GM12865 (cell line): ENCODE measurements around the gene GUCY1A2.

Experiments used
- DNase-seq: peaks from one replicate; pipeline ENCODE4 v3.0.0; 2010; ENCODE audit warnings: low read depth
- H3K4me3 ChIP-seq: 2 replicates; pipeline ENCODE4 v1.5.1; 2011; ENCODE audit warnings: mild to moderate bottlenecking, low read depth, low read length, control low read depth
- TF ChIP-seq, protein P1 (sequence below): IDR thresholded peaks from 2 replicates; pipeline ENCODE4 v1.5.1; 2011; ENCODE audit warnings: low read length, control low read depth, low read depth, inconsistent platforms; ENCODE audit not compliant: insufficient read depth; ENCODE audit errors: missing control alignments

The GUCY1A2 gene

GRCh38 chr11:107042748-107043147 lies 24.5 kb upstream of the GUCY1A2 start:
- H3K4me3 ChIP-seq = no peak overlapping the region
- no peak for DNase-seq
- TF ChIP-seq, protein P1, sequence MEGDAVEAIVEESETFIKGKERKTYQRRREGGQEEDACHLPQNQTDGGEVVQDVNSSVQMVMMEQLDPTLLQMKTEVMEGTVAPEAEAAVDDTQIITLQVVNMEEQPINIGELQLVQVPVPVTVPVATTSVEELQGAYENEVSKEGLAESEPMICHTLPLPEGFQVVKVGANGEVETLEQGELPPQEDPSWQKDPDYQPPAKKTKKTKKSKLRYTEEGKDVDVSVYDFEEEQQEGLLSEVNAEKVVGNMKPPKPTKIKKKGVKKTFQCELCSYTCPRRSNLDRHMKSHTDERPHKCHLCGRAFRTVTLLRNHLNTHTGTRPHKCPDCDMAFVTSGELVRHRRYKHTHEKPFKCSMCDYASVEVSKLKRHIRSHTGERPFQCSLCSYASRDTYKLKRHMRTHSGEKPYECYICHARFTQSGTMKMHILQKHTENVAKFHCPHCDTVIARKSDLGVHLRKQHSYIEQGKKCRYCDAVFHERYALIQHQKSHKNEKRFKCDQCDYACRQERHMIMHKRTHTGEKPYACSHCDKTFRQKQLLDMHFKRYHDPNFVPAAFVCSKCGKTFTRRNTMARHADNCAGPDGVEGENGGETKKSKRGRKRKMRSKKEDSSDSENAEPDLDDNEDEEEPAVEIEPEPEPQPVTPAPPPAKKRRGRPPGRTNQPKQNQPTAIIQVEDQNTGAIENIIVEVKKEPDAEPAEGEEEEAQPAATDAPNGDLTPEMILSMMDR = no peak

GRCh38 chr11:107041088-107041444 lies 22.8 kb upstream of the GUCY1A2 start:
- peak; percentile 84 for DNase-seq
- no peak overlapping the region for H3K4me3 ChIP-seq
- TF ChIP-seq, protein P1 = no peak

DNA sequence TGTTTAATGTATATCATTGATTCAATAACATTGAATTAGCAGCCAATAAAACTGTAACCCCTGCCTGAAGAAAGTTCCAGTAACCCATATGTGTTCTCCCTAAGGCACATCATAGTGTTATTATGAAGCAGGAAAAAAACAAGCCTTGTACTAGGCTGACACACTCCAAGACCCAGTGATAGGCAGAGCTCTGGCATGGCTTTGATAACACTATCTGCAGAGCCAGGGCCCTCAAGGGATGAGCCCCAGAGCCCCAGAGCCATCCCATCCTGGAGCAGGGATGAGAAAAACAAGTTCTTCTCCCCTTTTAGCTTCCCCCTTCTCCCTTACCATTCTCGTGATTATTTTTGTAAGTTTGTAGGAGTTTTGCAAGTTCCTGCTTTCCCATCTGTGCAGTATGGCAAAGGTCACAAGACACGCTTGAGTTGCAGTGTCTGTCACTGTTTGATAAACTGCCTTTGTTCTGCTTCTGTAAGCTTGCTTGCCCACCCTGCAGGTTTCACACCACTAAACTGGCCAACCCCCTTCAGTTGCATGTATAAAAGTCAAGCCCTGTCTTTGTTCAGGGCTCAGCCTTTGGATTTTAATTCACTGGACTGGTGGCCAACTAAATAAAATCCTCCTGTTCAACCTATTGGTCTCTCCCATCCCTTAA lies 22.3 kb upstream of the GUCY1A2 start:
- no peak overlapping the region for H3K4me3 ChIP-seq
- TF ChIP-seq, protein P1 = no peak
- DNase-seq = peak; percentile 72

DNA sequence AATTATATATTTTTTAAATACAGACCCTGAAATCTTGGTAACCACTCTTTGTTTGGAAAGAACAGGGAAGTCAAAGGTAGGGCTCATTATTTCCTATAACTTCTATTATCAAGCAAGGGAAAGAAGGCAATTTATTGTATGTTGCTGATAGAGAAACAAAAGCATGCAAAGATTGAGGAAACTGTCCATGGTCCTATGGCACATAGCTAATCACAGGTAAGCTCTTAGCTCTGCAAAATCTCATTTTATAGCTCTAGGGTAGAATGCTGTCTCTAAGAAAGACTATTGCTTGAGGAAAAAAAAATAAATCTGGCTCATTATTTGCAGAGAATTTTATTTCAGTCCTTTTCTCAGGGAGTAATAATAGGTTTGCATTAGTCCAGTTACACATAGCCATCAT lies 7.4 kb upstream of the GUCY1A2 start:
- no peak overlapping the region for H3K4me3 ChIP-seq
- TF ChIP-seq, protein P1 = no peak
- no peak for DNase-seq

- DNase-seq = no peak
- H3K4me3 ChIP-seq = no peak overlapping the region
- TF ChIP-seq, protein P1 = no peak
These were observed 2.3 kb upstream of the GUCY1A2 start for GRCh38 chr11:107020594-107020993.

- no peak overlapping the region for H3K4me3 ChIP-seq
- DNase-seq = no peak
- TF ChIP-seq, protein P1 = no peak
These were observed 722 bp upstream of the GUCY1A2 start for GRCh38 chr11:107018902-107019493.
